Esophagus squamous epithelium (tissue), 5 donors: ENCODE results near the gene ARFGAP1. TPM values are rescaled to one million over a fixed set of nuclear protein-coding genes. Genes with fewer than 3 reads are reported as not detected.

Experiments
- DNase-seq: peaks from one replicate; lab custom pipeline; 2025; lab: John Stamatoyannopoulos, UW
- H3K27ac ChIP-seq, 4 donors: fragments of 200-600 bp; sonication (generic); one replicate each; pipeline ENCODE4 v1.5.1; 2016 to 2019; ENCODE audit warnings: mild to moderate bottlenecking in 1 of 4
- H3K27me3 ChIP-seq, 4 donors: fragments of 200-600 bp; sonication (generic); 1 replicate in 3 of 4; 2 replicates in 1 of 4; pipeline versions ENCODE4 v1.5.1 to v1.6.0; 2017 to 2021; ENCODE audit warnings: antibody characterized with exemption in 1 of 4
- H3K36me3 ChIP-seq, 3 donors: fragments of 200-600 bp; sonication (generic); one replicate each; pipeline ENCODE4 v1.5.1; 2016 to 2019
- H3K4me1 ChIP-seq, 3 donors: fragments of 200-600 bp; sonication (generic); one replicate each; pipeline ENCODE4 v1.5.1; 2017 to 2019
- H3K4me3 ChIP-seq, 4 donors: fragments of 200-600 bp; sonication (generic); 1 replicate in 3 of 4; 2 replicates in 1 of 4; pipeline ENCODE4 v1.5.1; 2016 to 2019; ENCODE audit warnings: mild to moderate bottlenecking in 2 of 4, moderate library complexity in 1 of 4
- H3K9me3 ChIP-seq, 3 donors: fragments of 200-600 bp; sonication (generic); one replicate each; pipeline ENCODE4 v1.5.1; 2016 to 2019
- CTCF ChIP-seq, 6 experiments: fragments of 450-650 bp in 4 of 6; fragments of 200-600 bp in 2 of 6; sonication (generic) in 2 of 6; IDR thresholded peaks; one replicate each; pipeline ENCODE4 v1.5.1; 2016 to 2019; ENCODE audit warnings: antibody characterized with exemption in 6 of 6, mild to moderate bottlenecking in 4 of 6, moderate library complexity in 4 of 6
- POLR2A ChIP-seq, 4 donors: fragments of 450-650 bp; IDR thresholded peaks; one replicate each; pipeline ENCODE4 v1.6.1; 2017; ENCODE audit warnings: antibody characterized with exemption in 4 of 4, mild to moderate bottlenecking in 4 of 4, moderate library complexity in 3 of 4
- WGBS, 2 donors: methylation state at CpG; one replicate each; pipeline ENCODE4 v1.1.5; 2018; 5-methylcytosine and 5-hydroxymethylcytosine counted together
- intact Hi-C: fragments of 100-400 bp; cut with DNase I; formaldehyde crosslinking; loops from one replicate; pipeline ENCODE4 v1.15.0; 2022
- total RNA-seq, 4 donors: library from RNA; depleted of rRNA; stranded (reverse); fragments of >200 nt; gene quantifications; one replicate each; pipeline ENCODE4 v1.1.0, GENCODE V29; 2016
- donor health status: DM: yes; HTN: yes; CAD: no.

The ARFGAP1 gene
- total RNA-seq, 4 donors from 2014 or later, result 18.4 to 37.4 (median 30.7) TPM

GRCh38 chr20:63310265-63310991, 37.8 kb downstream of the ARFGAP1 start:
- H3K9me3 ChIP-seq, result no peaks in the 10 kb centered on the region
- peaks cover 0 to 12% (median 0%) of the 10 kb centered on the region in 3 donors for H3K4me1 ChIP-seq
- TF ChIP-seq POLR2A (IDR thresholded peaks at IDR 0.05) (no peak), CTCF (IDR thresholded peaks at IDR 0.05) (no peak)
- no peak overlapping the region for H3K27ac ChIP-seq
- WGBS, 2 donors, result 44 to 57% methylated on average over 2 to 6 of the region's 20 CpGs
- DNase-seq, result no peak
- no peaks in the 10 kb centered on the region for H3K36me3 ChIP-seq
- H3K27me3 ChIP-seq, result peaks cover 0 to 85% (median 3%) of the 10 kb centered on the region in 4 donors
- no peak overlapping the region for H3K4me3 ChIP-seq
- intact Hi-C loops, result no loop called here

- no peaks in the 10 kb centered on the region for H3K9me3 ChIP-seq
- DNase-seq, result no peak
- WGBS, 2 donors, result 85% methylated on average over 5 of the region's 29 CpGs; no CpG with 5 or more reads in 1 of the 2 donors
- peaks cover 0 to 87% (median 3%) of the 10 kb centered on the region in 4 donors for H3K27me3 ChIP-seq
- no peak for TF ChIP-seq CTCF (IDR thresholded peaks at IDR 0.05)
- TF ChIP-seq POLR2A (IDR thresholded peaks at IDR 0.05), result no peak
- H3K36me3 ChIP-seq, result no peaks in the 10 kb centered on the region
- H3K4me3 ChIP-seq, result no peak overlapping the region
- intact Hi-C loops, result no loop called here
- no peak overlapping the region for H3K27ac ChIP-seq
- peaks cover 0 to 12% (median 0%) of the 10 kb centered on the region in 3 donors for H3K4me1 ChIP-seq
Measured at GRCh38 chr20:63311186-63311832, 38.7 kb downstream of the ARFGAP1 start.

- H3K27ac ChIP-seq, result no peak overlapping the region
- no peaks in the 10 kb centered on the region for H3K9me3 ChIP-seq
- no peak for DNase-seq
- intact Hi-C loops, result no loop called here
- no peak overlapping the region for H3K4me3 ChIP-seq
- peaks cover 0 to 84% (median 3%) of the 10 kb centered on the region in 4 donors for H3K27me3 ChIP-seq
- WGBS, 2 donors, result 49% methylated on average over 3 of the region's 18 CpGs; no CpG with 5 or more reads in 1 of the 2 donors
- TF ChIP-seq CTCF (IDR thresholded peaks at IDR 0.05) (no peak), POLR2A (IDR thresholded peaks at IDR 0.05) (no peak)
- H3K36me3 ChIP-seq, result no peaks in the 10 kb centered on the region
- H3K4me1 ChIP-seq, result peaks cover 0 to 12% (median 0%) of the 10 kb centered on the region in 3 donors
Measured at GRCh38 chr20:63311833-63312243, 39.2 kb downstream of the ARFGAP1 start.

GRCh38 chr20:63312273-63312672, 39.7 kb downstream of the ARFGAP1 start:
- H3K27me3 ChIP-seq, result peaks cover 0 to 80% (median 3%) of the 10 kb centered on the region in 4 donors
- H3K9me3 ChIP-seq, result no peaks in the 10 kb centered on the region
- H3K4me1 ChIP-seq, result peaks cover 0 to 12% (median 0%) of the 10 kb centered on the region in 3 donors
- H3K36me3 ChIP-seq, result no peaks in the 10 kb centered on the region
- no peak overlapping the region for H3K4me3 ChIP-seq
- TF ChIP-seq CTCF (IDR thresholded peaks at IDR 0.05) (no peak), POLR2A (IDR thresholded peaks at IDR 0.05) (no peak)
- H3K27ac ChIP-seq, result no peak overlapping the region
- no peak for DNase-seq
- intact Hi-C loops, result no loop called here
- WGBS, 2 donors, result no CpG with 5 or more reads among the region's 9 CpGs
